ENCODE measurements around the gene ESRRA. TPM values are rescaled to one million over a fixed set of nuclear protein-coding genes. Genes with fewer than 3 reads are reported as not detected.

ESRRA gene
- total RNA-seq, 2 experiments from 2014 or later, result 10.9 to 12.0 TPM

DNA sequence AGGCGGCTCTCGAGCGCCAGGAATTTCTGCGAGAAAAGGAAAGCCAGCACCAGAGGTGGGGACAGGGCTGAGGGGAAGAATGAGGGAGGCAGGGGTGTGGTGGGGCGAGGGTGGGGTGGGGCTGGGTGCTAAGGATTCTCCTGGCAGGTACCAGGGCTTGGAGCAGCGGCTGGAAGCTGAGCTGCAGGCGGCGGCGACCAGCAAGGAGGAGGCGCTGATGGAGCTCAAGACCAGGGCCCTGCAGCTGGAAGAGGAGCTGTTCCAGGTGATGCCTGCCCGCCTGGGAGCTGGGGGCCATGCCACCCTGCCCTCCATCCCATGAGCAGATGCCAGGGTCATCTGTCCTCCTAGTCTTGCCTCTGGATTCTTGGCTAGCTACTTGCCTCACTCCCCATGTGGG lies 44.1 kb downstream of the ESRRA start:
- Histone ChIP-seq H3K4me3 (ENCODE audit: low read length) (no peak overlapping the region), H3K4me1 (ENCODE audit: insufficient read depth, low read length) (peaks cover 1% of the 10 kb centered on the region), H3K27me3 (ENCODE audit: control insufficient read depth in 1 of 2, insufficient read depth in 2 of 2, low read length in 2 of 2) (no peaks in the 10 kb centered on the region), H3K36me3 (ENCODE audit: insufficient read depth, low read length) (peaks cover 57% of the 10 kb centered on the region), H3K27ac (ENCODE audit: low read depth in 1 of 2, low read length in 2 of 2) (no peak overlapping the region), H3K9me3 (ENCODE audit: control insufficient read depth in 1 of 2, insufficient read depth in 1 of 2, low read length in 2 of 2) (no peaks in the 10 kb centered on the region)
- TF ChIP-seq CTCF (IDR thresholded peaks at IDR 0.05), result no peak
- Mint-ChIP-seq H3K27ac (no peak overlapping the region), H3K27me3 (no peaks in the 10 kb centered on the region), H3K36me3 (ENCODE audit: low read depth) (peaks cover 20% of the 10 kb centered on the region), H3K4me1 (ENCODE audit: low read depth) (peaks cover 5% of the 10 kb centered on the region), H3K9me3 (no peaks in the 10 kb centered on the region), H3K4me3 (no peak overlapping the region)
- intact Hi-C loops (cut with DNase I, micrococcal nuclease), result no loop called here
- POLR2A ChIA-PET, result interaction anchor here (2.2 kb wide), 1 partner anchor 32 kb away, joined by 7 read pairs; the partner anchor contains the start of genes PRDX5 and TRMT112
- no peak for ATAC-seq (ENCODE audit: poor library complexity)
- DNase-seq, result no peak
- CTCF ChIA-PET, result no interaction called here

- DNase-seq (no peak), ATAC-seq (ENCODE audit: poor library complexity) (no peak)
- intact Hi-C loops (cut with DNase I, micrococcal nuclease), result no loop called here
- no peak overlapping the region for H3K27ac ChIP-seq (ENCODE audit: low read depth in 1 of 2, low read length in 2 of 2)
- Mint-ChIP-seq H3K27me3 (no peaks in the 10 kb centered on the region), H3K4me3 (no peak overlapping the region), H3K27ac (no peak overlapping the region), H3K36me3 (ENCODE audit: low read depth) (peaks cover 9% of the 10 kb centered on the region), H3K4me1 (ENCODE audit: low read depth) (no peaks in the 10 kb centered on the region), H3K9me3 (no peaks in the 10 kb centered on the region)
- TF ChIP-seq CTCF (IDR thresholded peaks at IDR 0.05), result no peak
- peaks cover 3% of the 10 kb centered on the region for H3K4me1 ChIP-seq (ENCODE audit: insufficient read depth, low read length)
- ChIA-PET POLR2A (interaction anchor here (1.1 kb wide), 1 partner anchor 9 kb away, joined by 3 read pairs; no protein-coding TSS in a partner anchor), CTCF (no interaction called here)
- H3K27me3 ChIP-seq (ENCODE audit: control insufficient read depth in 1 of 2, insufficient read depth in 2 of 2, low read length in 2 of 2), result no peaks in the 10 kb centered on the region
- H3K4me3 ChIP-seq (ENCODE audit: low read length), result no peak overlapping the region
- H3K36me3 ChIP-seq (ENCODE audit: insufficient read depth, low read length), result peaks cover 46% of the 10 kb centered on the region
- no peaks in the 10 kb centered on the region for H3K9me3 ChIP-seq (ENCODE audit: control insufficient read depth in 1 of 2, insufficient read depth in 1 of 2, low read length in 2 of 2)
These were observed 45.9 kb downstream of the ESRRA start for GRCh38 chr11:64351136-64351631.

DNA sequence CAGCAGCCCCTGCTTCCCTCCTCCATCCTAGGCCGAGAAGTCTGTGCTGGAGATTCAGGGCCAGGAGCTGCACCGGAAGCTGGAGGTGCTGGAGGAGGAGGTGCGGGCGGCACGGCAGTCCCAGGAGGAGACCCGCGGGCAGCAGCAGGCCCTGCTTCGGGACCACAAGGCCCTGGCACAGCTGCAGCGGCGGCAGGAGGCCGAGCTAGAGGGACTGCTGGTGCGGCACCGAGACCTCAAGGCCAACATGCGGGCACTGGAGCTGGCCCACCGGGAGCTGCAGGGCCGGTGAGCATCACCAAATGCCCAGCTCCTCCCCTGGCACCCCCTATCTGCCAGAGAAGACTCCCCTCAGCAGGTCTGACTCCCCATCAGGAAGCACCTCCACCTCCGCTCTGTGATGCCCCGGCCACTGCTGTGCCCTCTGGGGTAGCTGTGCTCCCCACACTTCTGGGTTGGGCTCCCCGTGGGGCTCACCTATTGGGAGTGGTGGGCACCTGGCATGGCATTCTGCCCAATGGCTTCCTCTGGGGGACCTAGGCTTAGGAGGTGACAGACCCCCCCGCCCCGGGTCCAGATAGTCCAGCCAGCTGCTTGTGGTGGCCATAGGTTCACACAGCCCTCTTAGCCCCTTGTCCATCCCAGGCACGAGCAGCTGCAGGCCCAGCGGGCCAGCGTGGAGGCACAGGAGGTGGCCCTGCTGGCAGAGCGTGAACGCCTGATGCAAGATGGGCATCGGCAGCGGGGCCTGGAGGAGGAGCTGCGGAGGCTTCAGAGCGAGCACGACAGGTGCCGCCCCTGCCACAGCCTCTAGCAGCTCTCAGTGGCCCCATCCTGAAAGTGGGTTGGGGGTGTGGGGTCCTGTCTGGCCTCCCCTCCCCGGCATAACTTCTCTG lies 47.0 kb downstream of the ESRRA start:
- Mint-ChIP-seq H3K4me3 (no peak overlapping the region), H3K27ac (no peak overlapping the region), H3K4me1 (ENCODE audit: low read depth) (peaks cover 5% of the 10 kb centered on the region), H3K27me3 (no peaks in the 10 kb centered on the region), H3K9me3 (no peaks in the 10 kb centered on the region), H3K36me3 (ENCODE audit: low read depth) (peaks cover 11% of the 10 kb centered on the region)
- Histone ChIP-seq H3K27me3 (ENCODE audit: control insufficient read depth in 1 of 2, insufficient read depth in 2 of 2, low read length in 2 of 2) (no peaks in the 10 kb centered on the region), H3K4me3 (ENCODE audit: low read length) (no peak overlapping the region), H3K4me1 (ENCODE audit: insufficient read depth, low read length) (peaks cover 6% of the 10 kb centered on the region), H3K9me3 (ENCODE audit: control insufficient read depth in 1 of 2, insufficient read depth in 1 of 2, low read length in 2 of 2) (no peaks in the 10 kb centered on the region), H3K36me3 (ENCODE audit: insufficient read depth, low read length) (peaks cover 47% of the 10 kb centered on the region), H3K27ac (ENCODE audit: low read depth in 1 of 2, low read length in 2 of 2) (no peak overlapping the region)
- POLR2A ChIA-PET, result interaction anchor here (1.1 to 1.9 kb wide), 2 partner anchors 10 to 35 kb away, joined by 3 to 10 read pairs; partner anchors contain the start of genes PRDX5 and TRMT112
- DNase-seq (no peak), ATAC-seq (ENCODE audit: poor library complexity) (no peak)
- TF ChIP-seq CTCF (IDR thresholded peaks at IDR 0.05), result no peak
- intact Hi-C loops (cut with DNase I, micrococcal nuclease), result no loop called here
- CTCF ChIA-PET, result interaction anchor here (0.6 to 0.9 kb wide), 2 partner anchors 14 to 196 kb away, joined by 3 read pairs; no protein-coding TSS in a partner anchor
